Cerebellar nuclear complex (tissue), 1 donor: ENCODE results near the gene WAPL.

Experiments used
- DNase-seq, 2 experiments: peaks; one replicate each; lab custom pipeline; 2025; lab: John Stamatoyannopoulos, UW

The WAPL gene

GRCh38 chr10:86472061-86472460, 49.5 kb downstream of the WAPL start:
- no peak for DNase-seq

- no peak for DNase-seq
Measured at GRCh38 chr10:86461963-86462804, 59.4 kb downstream of the WAPL start.

GRCh38 chr10:86451604-86451960, 70.0 kb downstream of the WAPL start:
- DNase-seq = no peak

GRCh38 chr10:86450806-86451603, 70.6 kb downstream of the WAPL start:
- DNase-seq = no peak

- no peak for DNase-seq
Measured at GRCh38 chr10:86449926-86450558, 71.5 kb downstream of the WAPL start.

GRCh38 chr10:86447432-86447831, 74.2 kb downstream of the WAPL start:
- no peak for DNase-seq

GRCh38 chr10:86446987-86447386, 74.6 kb downstream of the WAPL start:
- DNase-seq = no peak

GRCh38 chr10:86446440-86446839, 75.2 kb downstream of the WAPL start:
- DNase-seq = no peak

- DNase-seq = no peak
Measured at GRCh38 chr10:86443936-86444335, 77.7 kb downstream of the WAPL start.

GRCh38 chr10:86443069-86443468, 78.5 kb downstream of the WAPL start:
- no peak for DNase-seq

- DNase-seq = no peak
Measured at GRCh38 chr10:86440874-86441843, 80.4 kb downstream of the WAPL start.

- DNase-seq = no peak
Measured at GRCh38 chr10:86439544-86439943, 82.0 kb downstream of the WAPL start.

- DNase-seq = no peak
Measured at GRCh38 chr10:86438091-86438749, 83.4 kb downstream of the WAPL start.

- no peak for DNase-seq
Measured at GRCh38 chr10:86437447-86437846, 84.1 kb downstream of the WAPL start.

- no peak for DNase-seq
Measured at GRCh38 chr10:86436963-86437362, 84.6 kb downstream of the WAPL start.

- DNase-seq = no peak
Measured at GRCh38 chr10:86434656-86435055, 86.9 kb downstream of the WAPL start.

- DNase-seq = no peak
Measured at GRCh38 chr10:86423739-86424138, 97.9 kb downstream of the WAPL start.

GRCh38 chr10:86419101-86419500, 102.5 kb downstream of the WAPL start:
- DNase-seq = no peak

- DNase-seq = no peak
Measured at GRCh38 chr10:86415583-86415982, 106.0 kb downstream of the WAPL start.

- no peak for DNase-seq
Measured at GRCh38 chr10:86415116-86415515, 106.5 kb downstream of the WAPL start.
